Neuronal stem cell (in vitro differentiated cells): ENCODE data around the gene XYLT1.
A peak's percentile ranks its signal among the peaks of the same experiment; 100 is the strongest.

ENCODE experiments used
- DNase-seq: peaks from one replicate; pipeline ENCODE4 v3.0.0-alpha.2; 2013; ENCODE audit warnings: low spot score
- H2AFZ ChIP-seq: one replicate; pipeline ENCODE4 v1.6.1; 2013; ENCODE audit warnings: mild to moderate bottlenecking, low read length, inconsistent platforms
- H2AK5ac ChIP-seq: 2 replicates; pipeline ENCODE4 v1.6.1; 2013; ENCODE audit warnings: low read depth, mild to moderate bottlenecking, inconsistent platforms, low read length, moderate library complexity, mixed read lengths
- H2BK120ac ChIP-seq: 2 replicates; pipeline ENCODE4 v1.6.1; 2013; ENCODE audit warnings: low read depth, mild to moderate bottlenecking, inconsistent platforms, low read length, moderate library complexity, mixed read lengths
- H2BK12ac ChIP-seq: one replicate; pipeline ENCODE4 v1.6.1; 2013; ENCODE audit warnings: low read length, inconsistent platforms
- H2BK15ac ChIP-seq: 2 replicates; pipeline ENCODE4 v1.6.1; 2013; ENCODE audit warnings: mild to moderate bottlenecking, low read length, inconsistent platforms, mixed read lengths
- H2BK5ac ChIP-seq: one replicate; pipeline ENCODE4 v1.6.1; 2013; ENCODE audit warnings: inconsistent platforms, mild to moderate bottlenecking, low read length, moderate library complexity
- H3K14ac ChIP-seq: one replicate; pipeline ENCODE4 v1.6.1; 2013; ENCODE audit warnings: low read length, inconsistent platforms
- H3K18ac ChIP-seq: 2 replicates; pipeline ENCODE4 v1.6.1; 2013; ENCODE audit warnings: low read length, inconsistent platforms
- H3K23ac ChIP-seq: 2 replicates; pipeline ENCODE4 v1.6.1; 2013; ENCODE audit warnings: low read depth, mild to moderate bottlenecking, mixed read lengths, low read length, inconsistent platforms; ENCODE audit not compliant: poor library complexity
- H3K27ac ChIP-seq: replicated peaks from 3 replicates; pipeline ENCODE4 v1.5.1; 2013; ENCODE audit warnings: low read length, inconsistent platforms
- H3K27me3 ChIP-seq, 3 experiments: 2 replicates each; pipeline ENCODE4 v1.6.1; 2013; ENCODE audit warnings: low read length in 3 of 3, mild to moderate bottlenecking in 2 of 3, inconsistent platforms in 1 of 3, low read depth in 1 of 3, mixed read lengths in 1 of 3, moderate library complexity in 1 of 3; ENCODE audit not compliant: control insufficient read depth in 3 of 3, insufficient read depth in 3 of 3
- H3K36me3 ChIP-seq, 2 donors: replicated peaks in 1 of 2; 2 replicates each; pipeline ENCODE4 v1.6.1; 2013; ENCODE audit warnings: low read length in 2 of 2; ENCODE audit not compliant: control insufficient read depth in 2 of 2, insufficient read depth in 2 of 2
- H3K4ac ChIP-seq: 2 replicates; pipeline ENCODE4 v1.6.1; 2013; ENCODE audit warnings: inconsistent platforms, mild to moderate bottlenecking, low read length, moderate library complexity
- H3K4me1 ChIP-seq, 2 donors: 1 replicate in 1 of 2; 2 replicates in 1 of 2; pipeline ENCODE4 v1.6.1; 2013; ENCODE audit warnings: low read length in 2 of 2, low read depth in 1 of 2; ENCODE audit not compliant: control insufficient read depth in 2 of 2, insufficient read depth in 1 of 2
- H3K4me2 ChIP-seq: one replicate; pipeline ENCODE4 v1.6.1; 2013; ENCODE audit warnings: mild to moderate bottlenecking, low read length, inconsistent platforms; ENCODE audit not compliant: insufficient read depth, poor library complexity, severe bottlenecking
- H3K4me3 ChIP-seq, 2 donors: 2 replicates each; pipeline ENCODE4 v1.5.1; 2013; ENCODE audit warnings: low read length in 2 of 2, mild to moderate bottlenecking in 2 of 2, inconsistent platforms in 1 of 2, moderate library complexity in 1 of 2
- H3K79me1 ChIP-seq: one replicate; pipeline ENCODE4 v1.6.1; 2013; ENCODE audit warnings: low read depth, mild to moderate bottlenecking, inconsistent platforms, low read length, moderate library complexity
- H3K9ac ChIP-seq: one replicate; pipeline ENCODE4 v1.6.1; 2013; ENCODE audit warnings: mild to moderate bottlenecking, low read depth, low read length, inconsistent platforms; ENCODE audit not compliant: poor library complexity
- H3K9me3 ChIP-seq, 2 donors: replicated peaks in 1 of 2; 2 replicates each; pipeline versions ENCODE3 to v1.6.1; 2013; ENCODE audit warnings: low read length in 2 of 2, mild to moderate bottlenecking in 2 of 2, inconsistent platforms in 1 of 2, low read depth in 1 of 2, mixed read lengths in 1 of 2, moderate library complexity in 1 of 2; ENCODE audit not compliant: control insufficient read depth in 2 of 2, insufficient read depth in 1 of 2
- H4K8ac ChIP-seq: one replicate; pipeline ENCODE4 v1.6.1; 2013; ENCODE audit warnings: low read depth, mild to moderate bottlenecking, inconsistent platforms, low read length, moderate library complexity
- H4K91ac ChIP-seq: one replicate; pipeline ENCODE4 v1.6.1; 2013; ENCODE audit warnings: low read length, low read depth, mild to moderate bottlenecking, inconsistent platforms; ENCODE audit not compliant: poor library complexity
- WGBS, 2 donors: extraction: QIAGEN DNeasy Blood & Tissue Kit; methylation state at CpG; one replicate each; pipeline ENCODE4 v1.1.7; 2013; ENCODE audit warnings: missing lambda C conversion rate in 2 of 2, mixed read lengths in 1 of 2; ENCODE audit not compliant: insufficient read length in 2 of 2, insufficient replicate concordance in 1 of 2; ENCODE audit errors: extremely low coverage in 2 of 2; 5-methylcytosine and 5-hydroxymethylcytosine counted together

The XYLT1 gene

DNA sequence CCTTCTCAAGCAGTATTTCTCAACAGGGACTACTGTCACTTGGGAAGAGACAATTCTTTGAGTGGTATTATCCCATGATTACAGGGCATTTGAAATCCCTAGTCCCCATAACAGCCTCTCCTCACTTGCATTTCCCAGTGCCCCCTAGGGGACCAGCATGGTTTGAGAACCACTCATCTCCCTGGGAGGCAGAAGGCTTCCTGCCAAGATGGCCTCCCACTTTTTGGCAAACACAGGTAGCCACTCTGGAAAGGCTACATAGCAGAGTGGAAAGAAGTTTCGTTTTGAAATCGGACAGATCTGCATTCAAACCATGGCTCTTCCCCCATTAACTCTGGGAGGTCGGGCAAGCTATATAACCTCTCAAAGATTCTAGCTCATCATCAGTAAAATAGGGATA, 256.8 kb downstream of the XYLT1 start:
- H3K27ac ChIP-seq, result no peak overlapping the region
- H2AFZ ChIP-seq, result no peak overlapping the region
- peaks cover 0 to 5% of the 10 kb centered on the region in 2 donors for H3K4me1 ChIP-seq
- no peak overlapping the region for H3K9ac ChIP-seq
- no peak overlapping the region for H3K4ac ChIP-seq
- no peak overlapping the region for H3K4me3 ChIP-seq
- no CpG with 5 or more reads among the region's 3 CpGs for WGBS, 2 donors
- H3K18ac ChIP-seq, result no peak overlapping the region
- H2BK12ac ChIP-seq, result no peak overlapping the region
- no peak overlapping the region for H4K8ac ChIP-seq
- no peak overlapping the region for H4K91ac ChIP-seq
- no peaks in the 10 kb centered on the region for H3K27me3 ChIP-seq
- no peaks in the 10 kb centered on the region for H3K79me1 ChIP-seq
- H3K4me2 ChIP-seq, result no peak overlapping the region
- no peak overlapping the region for H3K23ac ChIP-seq
- H3K9me3 ChIP-seq, result peaks cover 2 to 3% of the 10 kb centered on the region in 2 donors
- no peak overlapping the region for H2BK15ac ChIP-seq
- no peak overlapping the region for H2AK5ac ChIP-seq
- H2BK5ac ChIP-seq, result no peak overlapping the region
- DNase-seq, result no peak
- no peak overlapping the region for H2BK120ac ChIP-seq
- H3K14ac ChIP-seq, result no peak overlapping the region
- no peaks in the 10 kb centered on the region for H3K36me3 ChIP-seq

GRCh38 chr16:17213025-17213424, 257.7 kb downstream of the XYLT1 start:
- Histone ChIP-seq H2BK15ac (no peak overlapping the region), H3K79me1 (no peaks in the 10 kb centered on the region), H3K4ac (no peak overlapping the region), H3K4me2 (no peak overlapping the region), H2BK120ac (no peak overlapping the region), H3K27ac (no peak overlapping the region), H4K8ac (no peak overlapping the region), H3K18ac (no peak overlapping the region), H3K4me3 (no peak overlapping the region), H3K36me3 (no peaks in the 10 kb centered on the region), H2AFZ (no peak overlapping the region), H3K9me3 (peaks cover 2 to 3% of the 10 kb centered on the region in 2 donors), H2AK5ac (no peak overlapping the region), H3K9ac (no peak overlapping the region), H3K23ac (no peak overlapping the region), H3K4me1 (peaks cover 0 to 5% of the 10 kb centered on the region in 2 donors), H2BK12ac (no peak overlapping the region), H3K27me3 (no peaks in the 10 kb centered on the region), H2BK5ac (no peak overlapping the region), H4K91ac (no peak overlapping the region), H3K14ac (no peak overlapping the region)
- no peak for DNase-seq
- no CpG with 5 or more reads among the region's 2 CpGs for WGBS, 2 donors

DNA sequence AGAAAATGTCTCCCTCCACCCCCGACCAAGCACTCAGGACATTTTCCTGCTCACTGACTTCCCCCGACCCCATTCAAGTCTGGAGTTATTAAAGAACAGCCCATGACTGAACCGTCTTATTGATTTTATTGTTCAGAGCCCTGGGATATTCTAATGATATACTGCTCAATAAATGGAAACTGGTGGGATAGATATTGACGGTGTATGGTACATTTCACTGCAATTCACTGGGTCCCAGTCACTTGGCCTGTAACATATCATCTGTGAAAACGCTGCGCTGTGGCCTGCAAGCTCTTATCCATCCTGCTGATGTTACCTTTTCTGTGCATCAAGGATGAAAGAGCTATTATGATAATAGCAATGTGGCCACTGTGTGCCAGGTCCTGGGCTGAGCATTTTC, 258.2 kb downstream of the XYLT1 start:
- no peak for DNase-seq
- H4K91ac ChIP-seq, result no peak overlapping the region
- H2BK15ac ChIP-seq, result no peak overlapping the region
- no CpG with 5 or more reads among the region's 6 CpGs for WGBS, 2 donors
- no peak overlapping the region for H2BK120ac ChIP-seq
- H3K4me3 ChIP-seq, result no peak overlapping the region
- no peak overlapping the region for H3K14ac ChIP-seq
- no peak overlapping the region for H4K8ac ChIP-seq
- H3K27ac ChIP-seq, result no peak overlapping the region
- no peak overlapping the region for H2AFZ ChIP-seq
- no peaks in the 10 kb centered on the region for H3K79me1 ChIP-seq
- no peak overlapping the region for H3K9ac ChIP-seq
- no peaks in the 10 kb centered on the region for H3K27me3 ChIP-seq
- H3K36me3 ChIP-seq, result no peaks in the 10 kb centered on the region
- no peak overlapping the region for H3K4ac ChIP-seq
- no peak overlapping the region for H2AK5ac ChIP-seq
- H3K18ac ChIP-seq, result no peak overlapping the region
- H3K9me3 ChIP-seq, result peaks cover 2 to 3% of the 10 kb centered on the region in 2 donors
- no peak overlapping the region for H3K4me2 ChIP-seq
- no peak overlapping the region for H2BK5ac ChIP-seq
- no peak overlapping the region for H2BK12ac ChIP-seq
- H3K23ac ChIP-seq, result no peak overlapping the region
- peaks cover 0 to 5% of the 10 kb centered on the region in 2 donors for H3K4me1 ChIP-seq

DNA sequence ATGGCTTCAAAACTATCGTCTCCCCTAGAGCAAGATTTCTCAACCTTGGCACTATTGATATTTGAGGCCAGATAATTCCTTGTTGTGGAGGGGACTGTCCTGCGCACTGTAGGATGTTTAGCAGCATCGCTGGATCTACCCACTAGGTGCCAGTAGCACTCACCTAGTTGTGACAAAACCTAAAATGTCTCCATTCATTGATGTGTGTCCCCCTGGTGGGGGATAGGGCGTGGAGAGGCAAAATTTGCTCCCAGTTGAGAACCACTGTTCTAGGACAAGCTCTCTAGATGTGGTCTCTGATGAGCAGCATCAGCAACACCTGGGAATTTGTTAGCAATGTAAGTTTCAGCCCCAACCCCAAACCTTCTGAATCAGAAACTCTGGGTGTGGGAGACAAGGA, 259.0 kb downstream of the XYLT1 start:
- no peak overlapping the region for H2BK120ac ChIP-seq
- H2BK15ac ChIP-seq, result no peak overlapping the region
- H2BK5ac ChIP-seq, result no peak overlapping the region
- no peak overlapping the region for H3K14ac ChIP-seq
- no peak overlapping the region for H3K4me3 ChIP-seq
- no peak overlapping the region for H3K4ac ChIP-seq
- H3K27ac ChIP-seq, result no peak overlapping the region
- no peak overlapping the region for H3K4me2 ChIP-seq
- WGBS, 2 donors, result no CpG with 5 or more reads among the region's 4 CpGs
- no peak overlapping the region for H2BK12ac ChIP-seq
- no peak overlapping the region for H3K9ac ChIP-seq
- DNase-seq, result peak; percentile 36
- peaks cover 2 to 3% of the 10 kb centered on the region in 2 donors for H3K9me3 ChIP-seq
- no peaks in the 10 kb centered on the region for H3K27me3 ChIP-seq
- H4K8ac ChIP-seq, result no peak overlapping the region
- H4K91ac ChIP-seq, result no peak overlapping the region
- H3K36me3 ChIP-seq, result no peaks in the 10 kb centered on the region
- no peak overlapping the region for H3K23ac ChIP-seq
- no peak overlapping the region for H3K18ac ChIP-seq
- peaks cover 0 to 5% of the 10 kb centered on the region in 2 donors for H3K4me1 ChIP-seq
- H2AK5ac ChIP-seq, result no peak overlapping the region
- no peak overlapping the region for H2AFZ ChIP-seq
- H3K79me1 ChIP-seq, result no peaks in the 10 kb centered on the region
